Neural cell (in vitro differentiated cells): ENCODE measurements around the gene CCDC40. TPM values are rescaled to one million over a fixed set of nuclear protein-coding genes. Genes with fewer than 3 reads are reported as not detected.

Source experiments
- H2AFZ ChIP-seq: fragments of 200-600, 300-800 bp; sonication (generic), shearing (Covaris generic); 2 replicates; pipeline ENCODE4 v1.6.0; 2014; ENCODE audit warnings: low read depth, mild to moderate bottlenecking, antibody characterized with exemption, low read length, moderate library complexity
- H3F3A ChIP-seq: fragments of 200-600 bp; shearing (Covaris generic); 2 replicates; pipeline ENCODE4 v1.6.1; 2016; ENCODE audit warnings: mild to moderate bottlenecking, moderate library complexity, mixed read lengths, antibody characterized with exemption, low read length; ENCODE audit not compliant: insufficient read depth, poor library complexity, severe bottlenecking
- H3K27ac ChIP-seq: fragments of 200-600, 300-800 bp; sonication (generic), shearing (Covaris generic); 2 replicates; pipeline ENCODE4 v1.5.1; 2014; ENCODE audit warnings: mild to moderate bottlenecking, low read length, moderate library complexity
- H3K27me3 ChIP-seq: fragments of 300-800, 200-600 bp; sonication (generic), shearing (Covaris generic); 2 replicates; pipeline ENCODE4 v1.6.0; 2014; ENCODE audit warnings: mild to moderate bottlenecking, low read depth, low read length, moderate library complexity; ENCODE audit not compliant: insufficient read depth
- H3K36me3 ChIP-seq: fragments of 300-800, 200-600 bp; sonication (generic), shearing (Covaris generic); 2 replicates; pipeline ENCODE4 v1.5.1; 2014; ENCODE audit warnings: mild to moderate bottlenecking, antibody characterized with exemption, low read length, moderate library complexity; ENCODE audit not compliant: insufficient read depth
- H3K4me2 ChIP-seq: fragments of 300-800, 200-600 bp; sonication (generic), shearing (Covaris generic); 2 replicates; pipeline ENCODE4 v1.6.0; 2014; ENCODE audit warnings: mild to moderate bottlenecking, low read length
- H3K4me3 ChIP-seq: fragments of 300-800, 200-600 bp; sonication (generic), shearing (Covaris generic); 2 replicates; pipeline ENCODE4 v1.5.1; 2014; ENCODE audit warnings: mild to moderate bottlenecking, low read length, moderate library complexity
- H3K79me2 ChIP-seq: fragments of 200-600 bp; shearing (Covaris generic); replicated peaks from 2 replicates; pipeline ENCODE4 v1.6.0; 2014; ENCODE audit warnings: mild to moderate bottlenecking, low read length, moderate library complexity; ENCODE audit not compliant: insufficient read depth
- H3K9ac ChIP-seq: fragments of 300-800, 200-600 bp; sonication (generic), shearing (Covaris generic); 2 replicates; pipeline ENCODE4 v1.6.1; 2016; ENCODE audit warnings: mild to moderate bottlenecking, low read length, mixed read lengths
- H3K9me2 ChIP-seq: fragments of 200-600 bp; shearing (Covaris generic); 2 replicates; pipeline ENCODE4 v1.6.1; 2016; ENCODE audit warnings: mild to moderate bottlenecking, low read length, mixed read lengths; ENCODE audit not compliant: insufficient read depth
- H3K9me3 ChIP-seq: fragments of 200-600, 300-800 bp; sonication (generic), shearing (Covaris generic); 2 replicates; pipeline ENCODE4 v1.6.1; 2016; ENCODE audit warnings: mild to moderate bottlenecking, mixed run types, low read length, moderate library complexity, mixed read lengths
- H4K20me1 ChIP-seq: fragments of 200-600 bp; shearing (Covaris generic); 2 replicates; pipeline ENCODE4 v1.6.1; 2016; ENCODE audit warnings: mild to moderate bottlenecking, mixed run types; ENCODE audit not compliant: insufficient read depth
- CTCF ChIP-seq: fragments of 450-650 bp; IDR thresholded peaks from 2 replicates; pipeline ENCODE4 v1.5.1; 2014; ENCODE audit warnings: antibody characterized with exemption, mild to moderate bottlenecking, moderate library complexity; ENCODE audit not compliant: poor library complexity, severe bottlenecking
- EP300 ChIP-seq: fragments of 450-650 bp; conservative IDR thresholded peaks from 2 replicates; pipeline ENCODE4 v1.6.1; 2014; ENCODE audit warnings: antibody characterized with exemption, mild to moderate bottlenecking, moderate library complexity; ENCODE audit not compliant: poor library complexity, severe bottlenecking
- EZH2 ChIP-seq: fragments of 200-600, 300-800 bp; shearing (Covaris generic), sonication (generic); IDR thresholded peaks from 2 replicates; pipeline ENCODE4 v1.6.1; 2014; ENCODE audit warnings: antibody characterized with exemption, low read length, borderline replicate concordance, mild to moderate bottlenecking; ENCODE audit not compliant: insufficient read depth, poor library complexity, severe bottlenecking
- MXI1 ChIP-seq: fragments of 450-650 bp; conservative IDR thresholded peaks from 2 replicates; pipeline ENCODE4 v1.6.1; 2014; ENCODE audit warnings: antibody characterized with exemption, mild to moderate bottlenecking; ENCODE audit not compliant: poor library complexity, severe bottlenecking
- POLR2AphosphoS5 ChIP-seq: IDR thresholded peaks from 2 replicates; pipeline ENCODE4 v1.6.1; 2012
- RAD21 ChIP-seq: fragments of 450-650 bp; conservative IDR thresholded peaks from 2 replicates; pipeline ENCODE4 v1.6.1; 2014; ENCODE audit warnings: antibody characterized with exemption, mild to moderate bottlenecking, moderate library complexity
- REST ChIP-seq: IDR thresholded peaks from 2 replicates; pipeline ENCODE4 v1.6.1; 2012; ENCODE audit warnings: borderline replicate concordance
- SMC3 ChIP-seq: fragments of 450-650 bp; conservative IDR thresholded peaks from 2 replicates; pipeline ENCODE4 v1.6.1; 2014; ENCODE audit warnings: antibody characterized with exemption, mild to moderate bottlenecking, moderate library complexity; ENCODE audit not compliant: poor library complexity
- TAF1 ChIP-seq: IDR thresholded peaks from 2 replicates; pipeline ENCODE4 v1.6.1; 2012; ENCODE audit warnings: low read depth
- polyA plus RNA-seq: library from polyadenylated mRNA; depleted of rRNA; stranded (reverse); fragments of >200 nt; gene quantifications from 2 replicates; pipeline ENCODE4 v1.2.3, GENCODE V29; 2014

Gene CCDC40
- polyA plus RNA-seq, 1 donor from 2014 or later: 5.5 TPM

GRCh38 chr17:79987935-79988184, 48.6 kb upstream of the CCDC40 start:
- H3K27me3 ChIP-seq: no peaks in the 10 kb centered on the region
- no peak overlapping the region for H3K27ac ChIP-seq

GRCh38 chr17:79988185-79988971, 48.1 kb upstream of the CCDC40 start:
- no peak overlapping the region for H3K27ac ChIP-seq
- no peaks in the 10 kb centered on the region for H3K36me3 ChIP-seq
- no peak overlapping the region for H2AFZ ChIP-seq
- no peaks in the 10 kb centered on the region for H3K9me3 ChIP-seq
- no peaks in the 10 kb centered on the region for H4K20me1 ChIP-seq
- H3K79me2 ChIP-seq: no peaks in the 10 kb centered on the region
- H3K4me3 ChIP-seq: no peak overlapping the region
- H3K4me2 ChIP-seq: no peak overlapping the region
- H3K9me2 ChIP-seq: no peaks in the 10 kb centered on the region
- no peaks in the 10 kb centered on the region for H3K27me3 ChIP-seq
- no peaks in the 10 kb centered on the region for H3F3A ChIP-seq
- H3K9ac ChIP-seq: no peak overlapping the region
- TF ChIP-seq CTCF (no peak), RAD21 (no peak), REST (no peak), EP300 (no peak), EZH2 (no peak)

More at GRCh38 chr17:79987935-79988184, 48.6 kb upstream of the CCDC40 start:
- no peak overlapping the region for H3K9ac ChIP-seq
- no peak for TF ChIP-seq EP300
- no peak for TF ChIP-seq POLR2AphosphoS5
- no peak for TF ChIP-seq CTCF
- no peak for TF ChIP-seq EZH2
- TF ChIP-seq MXI1: no peak
- TF ChIP-seq SMC3: no peak
- TF ChIP-seq TAF1: no peak
- TF ChIP-seq RAD21: no peak
- no peak for TF ChIP-seq REST
- no peak overlapping the region for H3K4me2 ChIP-seq
- no peaks in the 10 kb centered on the region for H3K79me2 ChIP-seq
- no peaks in the 10 kb centered on the region for H3K36me3 ChIP-seq
- H2AFZ ChIP-seq: no peak overlapping the region
- no peak overlapping the region for H3K4me3 ChIP-seq
- no peaks in the 10 kb centered on the region for H3K9me3 ChIP-seq
- no peaks in the 10 kb centered on the region for H4K20me1 ChIP-seq
- H3F3A ChIP-seq: no peaks in the 10 kb centered on the region
- no peaks in the 10 kb centered on the region for H3K9me2 ChIP-seq
